Muscle of arm (tissue), 14 donors: ENCODE results near the gene IPO7. TPM values are rescaled to one million over a fixed set of nuclear protein-coding genes. Genes with fewer than 3 reads are reported as not detected.
"Not testable (repeated sequence)": the region's sequence is repeated elsewhere in the genome, so short reads cannot be mapped to it uniquely, and the experiment has no call there.

Experiments
- DNase-seq: peaks from one replicate; pipeline ENCODE4 v3.0.0-alpha.2; 2013
- long read RNA-seq, 11 donors: transcript quantifications; one replicate each; lab custom pipeline, GENCODE V29; 2026
- polyA plus RNA-seq, 12 donors: library from polyadenylated mRNA; unstranded; fragments of 120-200 nt; gene quantifications; one replicate each; pipeline ENCODE4 v1.2.1, GENCODE V29; 2013; ENCODE audit not compliant: insufficient read length in 12 of 12

Gene IPO7
- 100 to 1,000 TPM in 7 of 12 donors, 10 to 100 TPM in 4, not detected in 1; 64.5 to 120 (median 105) TPM for polyA plus RNA-seq
- long read RNA-seq, donor 1, full-length matches to known transcripts, result 4 of 11 reads
- long read RNA-seq, donor 1, partial matches to known transcripts, result 7 of 11 reads
- long read RNA-seq, donor 1, other reads (novel, unspliced or antisense), result 0 of 11 reads
- long read RNA-seq, donor 2, full-length matches to known transcripts, result 21 of 53 reads
- long read RNA-seq, donor 2, partial matches to known transcripts, result 32 of 53 reads
- long read RNA-seq, donor 2, other reads (novel, unspliced or antisense), result 0 of 53 reads
- long read RNA-seq, donor 3, full-length matches to known transcripts, result 4 of 20 reads
- long read RNA-seq, donor 3, partial matches to known transcripts, result 16 of 20 reads
- long read RNA-seq, donor 3, other reads (novel, unspliced or antisense), result 0 of 20 reads
- long read RNA-seq, donor 4, full-length matches to known transcripts, result 2 of 9 reads
- long read RNA-seq, donor 4, partial matches to known transcripts, result 7 of 9 reads
- long read RNA-seq, donor 4, other reads (novel, unspliced or antisense), result 0 of 9 reads
- long read RNA-seq, donor 5, result 0 reads
- long read RNA-seq, donor 6, full-length matches to known transcripts, result 6 of 44 reads
- long read RNA-seq, donor 6, partial matches to known transcripts, result 38 of 44 reads
- long read RNA-seq, donor 6, other reads (novel, unspliced or antisense), result 0 of 44 reads
- long read RNA-seq, donor 7, full-length matches to known transcripts, result 5 of 15 reads
- long read RNA-seq, donor 7, partial matches to known transcripts, result 10 of 15 reads
- long read RNA-seq, donor 7, other reads (novel, unspliced or antisense), result 0 of 15 reads
- long read RNA-seq, donor 8, full-length matches to known transcripts, result 13 of 40 reads
- long read RNA-seq, donor 8, partial matches to known transcripts, result 27 of 40 reads
- long read RNA-seq, donor 8, other reads (novel, unspliced or antisense), result 0 of 40 reads
- long read RNA-seq, donor 9, full-length matches to known transcripts, result 2 of 16 reads
- long read RNA-seq, donor 9, partial matches to known transcripts, result 14 of 16 reads
- long read RNA-seq, donor 9, other reads (novel, unspliced or antisense), result 0 of 16 reads
- long read RNA-seq, donor 10, full-length matches to known transcripts, result 7 of 60 reads
- long read RNA-seq, donor 10, partial matches to known transcripts, result 53 of 60 reads
- long read RNA-seq, donor 10, other reads (novel, unspliced or antisense), result 0 of 60 reads
- long read RNA-seq, donor 11, full-length matches to known transcripts, result 9 of 15 reads
- long read RNA-seq, donor 11, partial matches to known transcripts, result 6 of 15 reads
- long read RNA-seq, donor 11, other reads (novel, unspliced or antisense), result 0 of 15 reads

GRCh38 chr11:9384535-9385326 lies at the start of gene IPO7:
Gene IPO7, plus strand, starts transcription at chr11:9384652. Its CDS starts 112 bp downstream, at chr11:9384764.
- peak; percentile 91 for DNase-seq

GRCh38 chr11:9341638-9342178 lies 42.7 kb upstream of the IPO7 start:
- DNase-seq, result no peak

- no peak for DNase-seq
Measured at GRCh38 chr11:9344061-9344680, 40.3 kb upstream of the IPO7 start.

- no peak for DNase-seq
Measured at GRCh38 chr11:9347100-9347499, 37.4 kb upstream of the IPO7 start.

- not testable (repeated sequence) for DNase-seq
Measured at GRCh38 chr11:9347779-9348178, 36.7 kb upstream of the IPO7 start.

DNA sequence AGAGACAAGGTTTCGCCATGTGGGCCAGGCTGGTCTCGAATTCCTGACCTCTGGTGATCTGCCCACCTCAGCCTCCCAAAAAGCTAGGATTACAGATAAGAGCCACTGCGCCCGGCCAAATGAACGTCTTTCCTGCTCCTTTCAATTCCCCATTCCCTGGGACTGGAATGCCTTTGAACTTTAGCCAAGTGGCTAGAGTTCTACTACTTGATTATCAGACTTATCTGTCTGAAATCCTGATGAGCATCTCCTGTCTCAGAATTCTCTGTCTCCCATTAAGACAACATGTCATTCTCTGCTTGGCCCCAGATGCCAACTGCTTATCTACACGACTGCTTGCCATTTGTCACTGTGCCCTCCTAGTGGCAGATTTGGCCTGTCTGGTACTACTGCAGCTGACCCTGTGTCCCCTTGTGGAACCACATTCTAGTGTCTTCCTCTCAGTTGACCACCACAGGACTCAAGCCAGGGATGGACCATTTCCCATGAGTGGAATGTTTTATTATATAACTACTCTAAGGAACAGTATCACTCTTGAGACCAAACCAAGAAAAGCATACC lies 33.1 kb upstream of the IPO7 start:
- no peak for DNase-seq

DNA sequence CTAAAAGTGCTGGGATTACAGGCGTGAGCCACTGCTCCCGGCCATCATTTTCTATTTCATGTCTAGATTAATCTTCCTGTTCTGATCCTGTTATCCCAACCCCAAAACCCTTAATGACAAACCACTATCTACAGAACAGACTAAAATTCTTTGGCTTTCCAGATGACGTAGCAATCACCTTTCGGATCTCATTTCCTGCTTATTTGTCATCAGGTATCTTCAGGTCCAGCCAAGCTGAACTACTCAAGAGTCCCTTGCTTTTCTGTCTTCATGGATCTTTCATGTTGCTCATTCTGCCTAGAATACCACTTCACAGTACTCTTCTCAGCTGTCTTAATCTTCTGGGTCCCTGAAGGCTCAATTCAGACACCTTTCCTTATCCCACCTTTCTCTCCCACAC lies 27.4 kb upstream of the IPO7 start:
- DNase-seq, result no peak

- not testable (repeated sequence) for DNase-seq
Measured at GRCh38 chr11:9360862-9361622, 23.4 kb upstream of the IPO7 start.

DNA sequence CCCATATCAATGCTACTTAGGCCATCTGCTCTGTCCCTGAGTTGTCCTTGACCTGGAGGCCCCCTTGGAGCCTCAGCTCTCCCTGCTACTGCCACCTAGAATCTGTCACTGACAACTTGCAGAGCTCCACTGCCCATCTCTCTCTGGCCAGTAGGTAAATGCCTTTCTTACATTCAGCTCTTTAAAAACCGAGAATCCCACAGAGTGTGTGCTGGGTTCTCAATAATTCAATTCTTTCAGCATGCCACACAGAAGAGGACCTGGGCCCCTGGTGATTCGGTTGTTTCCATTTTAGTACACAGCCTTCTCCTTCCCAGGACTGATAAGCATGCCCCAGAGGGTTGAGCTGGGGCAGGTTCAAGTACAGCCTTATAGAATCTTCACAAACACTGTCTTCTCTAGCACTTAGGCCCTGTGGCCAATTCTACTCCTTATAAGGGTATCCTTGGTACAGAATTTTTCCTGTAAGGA lies 22.0 kb upstream of the IPO7 start:
- no peak for DNase-seq

GRCh38 chr11:9363954-9364912 lies 20.2 kb upstream of the IPO7 start:
- peak; percentile 92 for DNase-seq

DNA sequence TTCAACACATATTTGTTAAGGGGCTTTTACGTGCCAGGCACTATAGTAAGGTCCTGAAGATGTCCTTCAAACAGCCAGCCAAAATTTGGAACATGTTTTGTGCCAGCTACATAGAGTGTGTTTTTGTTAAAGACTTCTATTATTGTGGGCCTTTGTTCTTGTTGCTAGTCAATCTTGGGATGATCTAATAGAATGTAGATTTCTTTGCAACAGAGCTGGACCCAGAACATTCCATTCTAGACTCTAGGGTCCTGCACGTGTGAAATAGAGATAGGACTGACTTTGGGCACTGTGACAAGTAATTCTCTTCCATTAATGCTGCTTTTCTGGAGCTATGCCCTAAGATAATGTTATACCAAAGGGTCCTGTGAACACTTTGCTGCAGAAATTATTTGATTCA lies 16.9 kb upstream of the IPO7 start:
- no peak for DNase-seq

GRCh38 chr11:9377036-9377435 lies 7.4 kb upstream of the IPO7 start:
- DNase-seq, result no peak

DNA sequence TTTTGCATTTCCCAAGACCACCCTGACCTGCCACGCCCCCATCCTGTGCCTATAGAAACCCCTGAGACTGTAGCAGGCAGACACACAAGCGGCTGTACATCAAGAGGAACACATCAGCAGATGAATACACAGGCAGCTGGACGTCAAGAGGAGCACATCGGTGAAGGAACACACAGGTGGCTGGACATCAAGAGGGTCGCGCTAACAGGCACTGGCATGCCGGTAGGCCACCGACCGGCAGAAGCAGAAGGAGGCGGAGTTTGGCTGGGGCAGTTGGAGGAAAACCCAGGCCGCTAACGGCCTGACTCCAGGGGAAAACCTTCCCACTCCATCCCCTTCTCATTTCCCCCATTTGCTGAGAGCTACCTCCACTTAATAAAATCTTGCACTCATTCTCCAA lies 5.4 kb upstream of the IPO7 start:
- DNase-seq, result no peak

GRCh38 chr11:9380773-9381172 lies 3.7 kb upstream of the IPO7 start:
- no peak for DNase-seq

- no peak for DNase-seq
Measured at GRCh38 chr11:9385327-9385899, 961 bp downstream of the IPO7 start.

- no peak for DNase-seq
Measured at GRCh38 chr11:9386086-9386485, 1.6 kb downstream of the IPO7 start.

GRCh38 chr11:9386901-9387300 lies 2.4 kb downstream of the IPO7 start:
- no peak for DNase-seq
